DOHH2 (cell line): ENCODE data around the gene RBMS3.

Experiments
- EZH2phosphoT487 ChIP-seq: fragments of 200-600 bp; sonication (generic); IDR thresholded peaks from 2 replicates; pipeline ENCODE4 v1.6.1; 2017; ENCODE audit warnings: borderline replicate concordance, mild to moderate bottlenecking, antibody characterized with exemption, low read length, moderate library complexity, mixed read lengths
- TF ChIP-seq, protein P1 (sequence below): fragments of 200-600 bp; sonication (generic); IDR thresholded peaks from one replicate; pipeline ENCODE4 v1.5.1; 2014; ENCODE audit warnings: antibody characterized with exemption, mild to moderate bottlenecking, low read depth, low read length; ENCODE audit not compliant: poor library complexity, severe bottlenecking

DNA sequence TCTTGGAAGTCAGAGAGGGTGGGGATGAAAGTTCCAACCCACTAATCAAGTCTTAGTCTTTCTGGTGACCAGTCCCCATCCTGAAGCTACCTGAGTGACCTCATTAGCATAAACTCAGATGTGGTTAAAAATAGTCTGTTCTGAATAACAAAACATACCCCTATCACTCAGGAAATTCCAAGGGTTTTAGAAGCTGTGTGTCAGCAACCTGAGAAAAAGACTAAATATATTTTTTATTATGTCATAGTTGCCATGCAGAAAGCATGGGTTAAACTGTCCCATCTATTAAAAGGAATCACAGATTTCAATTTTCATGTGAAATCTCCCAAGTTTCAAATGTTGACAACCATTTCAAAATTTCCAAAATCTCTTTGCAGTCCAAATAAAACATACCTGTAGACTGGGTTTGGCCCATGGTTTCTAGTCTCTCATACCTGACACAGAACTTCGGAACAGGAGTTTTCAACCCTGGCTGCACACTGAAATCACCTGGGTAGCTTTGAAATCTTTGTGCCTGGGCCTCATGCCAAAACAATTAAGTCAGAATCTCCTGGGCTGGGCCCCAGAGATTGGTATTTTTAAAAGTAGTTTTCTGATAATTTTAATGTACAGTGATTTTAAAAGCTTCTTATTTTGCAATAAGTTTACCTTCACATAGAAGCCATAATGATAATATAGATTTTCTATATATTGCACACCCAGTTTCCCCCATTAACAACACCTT, 476.3 kb downstream of the RBMS3 start:
- TF ChIP-seq, protein P1, sequence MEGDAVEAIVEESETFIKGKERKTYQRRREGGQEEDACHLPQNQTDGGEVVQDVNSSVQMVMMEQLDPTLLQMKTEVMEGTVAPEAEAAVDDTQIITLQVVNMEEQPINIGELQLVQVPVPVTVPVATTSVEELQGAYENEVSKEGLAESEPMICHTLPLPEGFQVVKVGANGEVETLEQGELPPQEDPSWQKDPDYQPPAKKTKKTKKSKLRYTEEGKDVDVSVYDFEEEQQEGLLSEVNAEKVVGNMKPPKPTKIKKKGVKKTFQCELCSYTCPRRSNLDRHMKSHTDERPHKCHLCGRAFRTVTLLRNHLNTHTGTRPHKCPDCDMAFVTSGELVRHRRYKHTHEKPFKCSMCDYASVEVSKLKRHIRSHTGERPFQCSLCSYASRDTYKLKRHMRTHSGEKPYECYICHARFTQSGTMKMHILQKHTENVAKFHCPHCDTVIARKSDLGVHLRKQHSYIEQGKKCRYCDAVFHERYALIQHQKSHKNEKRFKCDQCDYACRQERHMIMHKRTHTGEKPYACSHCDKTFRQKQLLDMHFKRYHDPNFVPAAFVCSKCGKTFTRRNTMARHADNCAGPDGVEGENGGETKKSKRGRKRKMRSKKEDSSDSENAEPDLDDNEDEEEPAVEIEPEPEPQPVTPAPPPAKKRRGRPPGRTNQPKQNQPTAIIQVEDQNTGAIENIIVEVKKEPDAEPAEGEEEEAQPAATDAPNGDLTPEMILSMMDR, result no peak
- TF ChIP-seq EZH2phosphoT487, result no peak
